Colon (tissue), 2 donors: ENCODE measurements around the gene OR9Q1.
A peak's percentile ranks its signal among the peaks of the same experiment; 100 is the strongest.
"Not testable (repeated sequence)": the region's sequence is repeated elsewhere in the genome, so short reads cannot be mapped to it uniquely, and the experiment has no call there.

Experiments used
- FAIRE-seq: peaks from 2 replicates; lab custom pipeline; 2012; peaks lifted over from hg19 to GRCh38; lab: Jason Lieb, UNC
- donor health status: control.
- donor health status: control.

The OR9Q1 gene

GRCh38 chr11:58023435-58023931, at the start of gene OR9Q1:
Gene OR9Q1 (plus strand): TSS chr11:58023881. CDS start chr11:58179445, 155,564 bp downstream.
- FAIRE-seq, result no peak

GRCh38 chr11:57974132-57974531, 49.5 kb upstream of the OR9Q1 start:
- peak; percentile 82 for FAIRE-seq

- no peak for FAIRE-seq
Measured at GRCh38 chr11:57974848-57975601, 48.7 kb upstream of the OR9Q1 start.

- FAIRE-seq, result no peak
Measured at GRCh38 chr11:57977709-57978108, 46.0 kb upstream of the OR9Q1 start.

- FAIRE-seq, result no peak
Measured at GRCh38 chr11:57978686-57979531, 44.8 kb upstream of the OR9Q1 start.

- no peak for FAIRE-seq
Measured at GRCh38 chr11:57979532-57980079, 44.1 kb upstream of the OR9Q1 start.

GRCh38 chr11:57980201-57980600, 43.5 kb upstream of the OR9Q1 start:
- FAIRE-seq, result no peak

- FAIRE-seq, result no peak
Measured at GRCh38 chr11:57981536-57981935, 42.1 kb upstream of the OR9Q1 start.

- no peak for FAIRE-seq
Measured at GRCh38 chr11:57982776-57983175, 40.9 kb upstream of the OR9Q1 start.

GRCh38 chr11:57983191-57983590, 40.5 kb upstream of the OR9Q1 start:
- FAIRE-seq, result no peak

- not testable (repeated sequence) for FAIRE-seq
Measured at GRCh38 chr11:57999523-57999922, 24.2 kb upstream of the OR9Q1 start.

GRCh38 chr11:58000021-58000420, 23.7 kb upstream of the OR9Q1 start:
- FAIRE-seq, result not testable (repeated sequence)

GRCh38 chr11:58000699-58001098, 23.0 kb upstream of the OR9Q1 start:
- FAIRE-seq, result no peak

GRCh38 chr11:58003036-58003435, 20.6 kb upstream of the OR9Q1 start:
- FAIRE-seq, result no peak

GRCh38 chr11:58003591-58003990, 20.1 kb upstream of the OR9Q1 start:
- no peak for FAIRE-seq

GRCh38 chr11:58004664-58005063, 19.0 kb upstream of the OR9Q1 start:
- FAIRE-seq, result no peak

- no peak for FAIRE-seq
Measured at GRCh38 chr11:58006940-58007339, 16.7 kb upstream of the OR9Q1 start.

- FAIRE-seq, result no peak
Measured at GRCh38 chr11:58011771-58012170, 11.9 kb upstream of the OR9Q1 start.

- FAIRE-seq, result no peak
Measured at GRCh38 chr11:58024601-58025091, 965 bp downstream of the OR9Q1 start.

- FAIRE-seq, result no peak
Measured at GRCh38 chr11:58027341-58027740, 3.7 kb downstream of the OR9Q1 start.

- FAIRE-seq, result no peak
Measured at GRCh38 chr11:58028687-58029411, 5.2 kb downstream of the OR9Q1 start.

- FAIRE-seq, result no peak
Measured at GRCh38 chr11:58030653-58031052, 7.0 kb downstream of the OR9Q1 start, which contains the start of gene OR6Q1. Gene OR6Q1 (plus strand): TSS chr11:58030953. CDS start chr11:58030953, 0 bp downstream.
